ENCODE results near the gene SFXN3. TPM values are rescaled to one million over a fixed set of nuclear protein-coding genes. Genes with fewer than 3 reads are reported as not detected.

SFXN3 gene
- total and polyA plus RNA-seq, 2 of the 8 experiments (the other 6 are each of a cell fraction or from before 2014, with no cell fraction given), result 2.6 to 2.8 TPM

GRCh38 chr10:100986952-100987684 lies 43.9 kb upstream of the SFXN3 start, which contains the start of the genes MRPL43 and TWNK (continued):
- TF ChIP-seq NANOG (IDR thresholded peaks at IDR 0.05; ENCODE audit: insufficient read depth, low read depth, low read length, poor library complexity, severe bottlenecking), result no peak
- TF ChIP-seq ZNF274 (IDR thresholded peaks at IDR 0.05; ENCODE audit: borderline replicate concordance, extremely low read depth, low read length), result no peak
- TF ChIP-seq MAX (IDR thresholded peaks at IDR 0.05), result peak; percentile 97
- TF ChIP-seq YY1 (IDR thresholded peaks at IDR 0.05; ENCODE audit: low read depth, low read length), result no peak
- no peak for TF ChIP-seq KDM1A (IDR thresholded peaks at IDR 0.05; ENCODE audit: borderline replicate concordance, low read length)
- no peak for TF ChIP-seq RXRA (IDR thresholded peaks at IDR 0.05; ENCODE audit: insufficient read depth, low read depth, low read length)
- no peak for TF ChIP-seq CEBPB (IDR thresholded peaks at IDR 0.05; ENCODE audit: low read depth, low read length)
- no peak for TF ChIP-seq CBX5 (IDR thresholded peaks at IDR 0.05; ENCODE audit: low read depth, low read length)
- peak in 1 of 2 experiments; percentile 54; a peak in 1 of 4 replicates for TF ChIP-seq HDAC2 (IDR thresholded peaks at IDR 0.05; ENCODE audit: borderline replicate concordance in 1 of 2, low read depth in 2 of 2, low read length in 2 of 2)
- no peak for TF ChIP-seq SP2 (IDR thresholded peaks at IDR 0.05; ENCODE audit: low read length)
- TF ChIP-seq SIRT6 (IDR thresholded peaks at IDR 0.05; ENCODE audit: low read length), result no peak
- TF ChIP-seq SP1 (IDR thresholded peaks at IDR 0.05; ENCODE audit: low read depth, low read length), result no peak
- no peak for TF ChIP-seq CBX8 (IDR thresholded peaks at IDR 0.05; ENCODE audit: borderline replicate concordance, low read depth, low read length)
- TF ChIP-seq KDM4A (IDR thresholded peaks at IDR 0.05; ENCODE audit: low read depth, low read length, severe bottlenecking), result peak; percentile 71
- no peak for TF ChIP-seq RNF2 (IDR thresholded peaks at IDR 0.05; ENCODE audit: borderline replicate concordance, low read depth, low read length, missing control alignments, poor library complexity, severe bottlenecking)
- peak; percentile 91 for TF ChIP-seq PHF8 (conservative IDR thresholded peaks at IDR 0.05; ENCODE audit: low read depth, low read length)
- TF ChIP-seq SIN3A (conservative IDR thresholded peaks at IDR 0.05 in 1 of 2, IDR thresholded peaks at IDR 0.05 in 1 of 2; ENCODE audit: low read depth in 1 of 2, low read length in 2 of 2), result peak; percentile 84 to 95; a peak in 2 of 4 replicates
- TF ChIP-seq SIX5 (IDR thresholded peaks at IDR 0.05; ENCODE audit: low read depth, low read length), result no peak
- TF ChIP-seq CTCF (IDR thresholded peaks at IDR 0.05; ENCODE audit: control extremely low read depth in 1 of 3, insufficient read depth in 1 of 3, low read depth in 1 of 3, low read length in 3 of 3), result no peak
- TF ChIP-seq GTF2F1 (IDR thresholded peaks at IDR 0.05; ENCODE audit: borderline replicate concordance, low read depth, low read length), result no peak
- no peak; the same call in 1 of the 2 replicates for TF ChIP-seq SP4 (IDR thresholded peaks at IDR 0.05; ENCODE audit: low read length)

All from H1 (cell line).